HG02642 (cell line): Measurements from ENCODE around the gene TRPM3.

Experiments used
- ATAC-seq: cut with Tn5 transposase; IDR thresholded peaks from one replicate; pipeline ENCODE4 v1.9.1; 2021; ENCODE audit warnings: mild to moderate bottlenecking; ENCODE audit not compliant: unreplicated experiment, poor library complexity

The TRPM3 gene

GRCh38 chr9:71121275-71122021 lies at the start of gene TRPM3:
TRPM3 (minus strand) TSS chr9:71121621; CDS start chr9:71121354, 267 bp downstream.
- ATAC-seq: no peak

- ATAC-seq: no peak
Observed at GRCh38 chr9:71168418-71168817, 47.0 kb upstream of the TRPM3 start.

GRCh38 chr9:71162126-71162525 lies 40.7 kb upstream of the TRPM3 start:
- ATAC-seq: no peak

- no peak for ATAC-seq
Observed at GRCh38 chr9:71157731-71158130, 36.3 kb upstream of the TRPM3 start.

GRCh38 chr9:71147368-71147767 lies 25.9 kb upstream of the TRPM3 start:
- no peak for ATAC-seq

- no peak for ATAC-seq
Observed at GRCh38 chr9:71146511-71146910, 25.1 kb upstream of the TRPM3 start.

- no peak for ATAC-seq
Observed at GRCh38 chr9:71145179-71145578, 23.8 kb upstream of the TRPM3 start.

GRCh38 chr9:71144495-71144894 lies 23.1 kb upstream of the TRPM3 start:
- ATAC-seq: no peak

GRCh38 chr9:71136696-71137095 lies 15.3 kb upstream of the TRPM3 start:
- no peak for ATAC-seq

- no peak for ATAC-seq
Observed at GRCh38 chr9:71131145-71131544, 9.7 kb upstream of the TRPM3 start.

GRCh38 chr9:71130521-71130920 lies 9.1 kb upstream of the TRPM3 start:
- no peak for ATAC-seq

GRCh38 chr9:71128796-71129195 lies 7.4 kb upstream of the TRPM3 start:
- ATAC-seq: no peak

GRCh38 chr9:71127301-71127700 lies 5.9 kb upstream of the TRPM3 start:
- ATAC-seq: no peak

- ATAC-seq: no peak
Observed at GRCh38 chr9:71122421-71122820, 1.0 kb upstream of the TRPM3 start.

GRCh38 chr9:71122022-71122275 lies 528 bp upstream of the TRPM3 start:
- no peak for ATAC-seq

- ATAC-seq: no peak
Observed at GRCh38 chr9:71120501-71121247, 747 bp downstream of the TRPM3 start.

- no peak for ATAC-seq
Observed at GRCh38 chr9:71119746-71120145, 1.7 kb downstream of the TRPM3 start.

- ATAC-seq: no peak
Observed at GRCh38 chr9:71118324-71118723, 3.1 kb downstream of the TRPM3 start.

- no peak for ATAC-seq
Observed at GRCh38 chr9:71115448-71115975, 5.9 kb downstream of the TRPM3 start.

- no peak for ATAC-seq
Observed at GRCh38 chr9:71112866-71113265, 8.6 kb downstream of the TRPM3 start.

- no peak for ATAC-seq
Observed at GRCh38 chr9:71108937-71109336, 12.5 kb downstream of the TRPM3 start.

- no peak for ATAC-seq
Observed at GRCh38 chr9:71106992-71107391, 14.4 kb downstream of the TRPM3 start.
